GM19372 (cell line): Measurements from ENCODE around the gene ZDHHC12.

Experiments
- ATAC-seq: cut with Tn5 transposase; IDR thresholded peaks from one replicate; pipeline ENCODE4 v1.9.1; 2021; ENCODE audit warnings: mild to moderate bottlenecking, low read depth, moderate library complexity; ENCODE audit not compliant: unreplicated experiment

ZDHHC12 gene

DNA sequence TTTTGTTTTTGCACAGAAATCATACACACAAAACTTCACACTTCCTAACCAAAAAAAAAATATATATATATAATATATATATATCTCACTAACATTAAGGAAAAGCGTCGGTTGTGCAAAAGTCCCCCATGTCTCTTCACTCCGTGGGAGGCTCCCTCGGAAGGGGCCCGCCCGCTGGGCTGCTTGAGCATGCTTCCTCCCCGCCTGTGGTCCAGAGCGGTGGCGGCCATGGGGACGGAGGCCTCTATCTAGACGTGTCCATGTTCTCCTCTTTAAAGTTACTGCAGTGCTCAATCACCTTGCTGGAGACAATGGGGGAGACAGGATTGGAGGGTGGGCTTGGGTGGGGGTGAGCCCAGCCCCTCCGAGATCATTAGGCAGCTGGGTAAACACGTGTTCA lies 7.2 kb upstream of the ZDHHC12 start:
- ATAC-seq: no peak

DNA sequence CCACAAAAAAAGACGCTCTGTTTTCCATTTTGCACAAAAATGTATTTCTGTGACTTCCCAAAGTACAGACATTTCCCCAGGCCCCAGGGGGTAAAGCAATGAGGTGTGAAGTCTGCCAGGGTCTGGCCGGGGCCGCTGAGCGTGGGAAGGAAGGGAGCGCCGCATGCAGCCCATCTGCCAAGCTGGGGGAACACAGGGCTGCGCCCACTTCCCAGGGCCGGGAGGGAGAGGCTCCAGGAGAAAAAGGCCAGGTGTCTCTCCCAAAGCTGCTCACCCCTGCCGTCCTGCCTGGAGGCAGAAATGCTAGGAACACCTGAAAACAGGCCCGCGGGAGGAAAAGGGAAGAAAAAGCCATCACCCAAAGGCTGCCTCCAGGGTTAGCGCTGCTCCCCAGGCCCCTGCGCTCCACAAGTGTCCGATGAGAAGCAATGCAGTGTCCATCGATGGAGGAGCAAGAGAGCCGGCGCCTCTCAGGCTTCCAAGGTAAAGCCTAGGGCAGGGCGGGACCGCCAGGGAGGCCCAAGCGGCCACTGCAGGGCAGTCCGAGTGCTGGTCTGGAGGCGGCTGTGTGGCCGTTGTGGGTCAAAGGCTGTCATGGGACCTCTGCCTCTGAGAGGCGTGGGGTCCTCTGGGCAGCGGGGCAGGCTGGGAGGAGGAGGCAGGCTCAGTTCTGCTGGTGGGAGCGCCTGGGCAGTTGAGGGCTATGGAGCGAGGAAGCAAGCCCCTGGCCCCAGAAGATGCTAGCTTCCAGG lies 6.0 kb upstream of the ZDHHC12 start:
- no peak for ATAC-seq

DNA sequence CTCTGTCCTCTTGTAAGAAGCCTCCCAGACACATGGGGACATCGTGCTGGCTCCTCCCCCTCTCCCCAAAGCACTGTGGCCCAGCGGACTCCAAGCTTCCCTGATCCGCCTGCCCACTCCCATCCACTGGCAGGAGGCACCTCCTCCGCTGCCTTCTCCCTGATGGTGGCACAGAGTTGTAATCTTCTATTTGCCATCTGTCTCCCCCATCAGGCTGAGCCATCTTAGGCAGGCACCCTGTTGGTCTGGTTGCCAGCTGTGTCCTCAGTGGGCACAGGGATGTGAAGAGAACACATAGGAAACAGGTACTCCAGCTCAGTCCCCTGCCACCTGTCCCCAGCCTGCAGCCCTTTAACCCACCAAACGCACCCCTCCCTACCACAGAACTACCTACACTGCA lies 5.4 kb upstream of the ZDHHC12 start:
- no peak for ATAC-seq

DNA sequence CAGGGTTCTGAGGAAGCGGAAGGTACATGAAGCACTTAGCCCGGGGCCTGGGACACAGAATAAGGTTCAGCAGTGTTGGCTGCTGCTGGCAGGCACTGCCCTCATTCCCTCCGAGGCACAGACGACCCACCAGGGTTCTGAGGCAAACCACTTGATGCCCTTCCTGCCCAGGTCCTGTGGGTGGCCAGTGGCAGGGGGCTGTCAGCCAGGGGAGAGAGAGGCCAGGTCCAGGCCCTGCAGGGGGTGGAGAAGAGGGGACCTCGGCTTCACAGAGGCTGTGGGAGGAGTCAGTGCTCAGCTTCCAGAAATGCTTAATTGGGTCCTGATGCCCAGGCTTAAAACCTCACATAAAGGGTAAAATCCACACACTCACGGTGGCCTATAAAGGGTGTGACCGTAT lies 4.4 kb upstream of the ZDHHC12 start:
- no peak for ATAC-seq

DNA sequence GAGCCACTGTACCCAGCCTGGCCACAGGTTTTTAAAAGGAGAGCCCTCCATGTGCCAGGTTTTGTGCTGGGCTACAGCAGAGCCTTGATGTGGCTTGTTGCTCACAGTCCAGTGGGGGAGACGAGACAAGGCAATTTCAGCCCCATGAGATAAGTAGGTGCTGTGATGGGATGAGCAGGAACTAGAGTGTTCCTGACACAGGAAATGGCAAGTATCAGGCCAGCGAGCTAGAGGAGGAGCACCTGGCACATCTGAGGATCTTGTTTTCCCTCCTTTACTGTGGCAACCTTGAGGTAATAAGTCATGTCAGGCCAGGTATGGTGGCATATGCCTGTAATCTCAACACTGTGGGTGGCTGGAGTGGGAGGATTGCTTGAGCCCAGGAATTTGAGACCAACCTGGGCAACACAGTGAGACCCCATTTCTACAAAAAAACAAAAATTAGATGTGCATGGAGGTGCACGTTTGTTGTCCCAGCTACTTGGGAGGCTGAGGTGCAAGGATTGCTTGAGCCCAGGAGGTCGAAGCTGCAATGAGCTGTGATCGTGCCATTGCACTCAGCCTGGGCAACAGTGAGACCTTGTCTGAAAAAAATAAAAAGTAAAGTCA lies 3.8 kb upstream of the ZDHHC12 start:
- ATAC-seq: no peak

DNA sequence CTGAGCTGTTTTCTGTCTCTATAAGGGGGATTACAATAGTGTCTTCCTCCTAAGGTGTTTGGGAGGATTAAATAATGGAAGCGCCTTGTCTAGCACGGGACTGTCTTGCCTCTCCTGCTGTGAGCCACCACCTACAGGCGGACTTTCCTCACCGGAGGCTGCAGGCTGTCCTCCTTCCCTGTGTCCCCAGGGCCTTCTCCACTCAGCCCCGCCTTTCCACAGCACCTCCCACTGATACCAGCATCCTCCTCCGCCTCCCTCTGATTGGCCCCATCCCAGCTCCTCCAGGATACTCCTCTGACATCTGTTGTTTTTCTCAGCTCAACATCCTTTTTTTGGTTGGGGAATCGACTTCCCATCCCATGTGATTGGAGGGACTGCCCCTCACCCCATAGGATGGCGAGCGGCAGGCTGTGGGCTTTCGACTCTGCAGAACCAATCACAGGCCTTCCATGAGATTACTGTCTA lies 851 bp upstream of the ZDHHC12 start:
- ATAC-seq: no peak

DNA sequence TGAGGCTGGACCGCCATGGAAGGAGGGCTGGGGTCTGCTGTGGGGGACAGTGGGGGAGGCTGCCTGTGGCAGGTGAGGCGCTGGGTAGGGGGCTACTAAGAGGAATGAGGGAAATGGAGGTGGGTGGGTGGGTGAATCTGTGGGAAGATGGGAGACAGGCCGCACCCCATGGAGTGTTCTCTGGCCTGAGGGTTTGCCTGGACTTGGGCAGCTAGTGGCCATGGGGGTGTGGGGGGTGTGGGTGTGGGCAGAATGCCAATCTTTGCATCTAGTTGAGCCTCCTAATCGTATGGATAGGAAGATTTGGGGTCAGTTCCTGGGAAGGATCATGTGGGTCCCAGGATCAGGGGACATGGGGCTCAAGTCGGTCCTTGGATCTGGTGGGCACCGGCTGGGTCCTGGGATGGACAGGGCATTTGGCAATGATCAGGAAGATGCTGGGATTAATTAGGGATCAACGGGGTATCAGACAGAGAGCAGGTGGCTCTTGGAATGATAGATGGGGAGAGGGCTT lies 518 bp downstream of the ZDHHC12 start:
- no peak for ATAC-seq

DNA sequence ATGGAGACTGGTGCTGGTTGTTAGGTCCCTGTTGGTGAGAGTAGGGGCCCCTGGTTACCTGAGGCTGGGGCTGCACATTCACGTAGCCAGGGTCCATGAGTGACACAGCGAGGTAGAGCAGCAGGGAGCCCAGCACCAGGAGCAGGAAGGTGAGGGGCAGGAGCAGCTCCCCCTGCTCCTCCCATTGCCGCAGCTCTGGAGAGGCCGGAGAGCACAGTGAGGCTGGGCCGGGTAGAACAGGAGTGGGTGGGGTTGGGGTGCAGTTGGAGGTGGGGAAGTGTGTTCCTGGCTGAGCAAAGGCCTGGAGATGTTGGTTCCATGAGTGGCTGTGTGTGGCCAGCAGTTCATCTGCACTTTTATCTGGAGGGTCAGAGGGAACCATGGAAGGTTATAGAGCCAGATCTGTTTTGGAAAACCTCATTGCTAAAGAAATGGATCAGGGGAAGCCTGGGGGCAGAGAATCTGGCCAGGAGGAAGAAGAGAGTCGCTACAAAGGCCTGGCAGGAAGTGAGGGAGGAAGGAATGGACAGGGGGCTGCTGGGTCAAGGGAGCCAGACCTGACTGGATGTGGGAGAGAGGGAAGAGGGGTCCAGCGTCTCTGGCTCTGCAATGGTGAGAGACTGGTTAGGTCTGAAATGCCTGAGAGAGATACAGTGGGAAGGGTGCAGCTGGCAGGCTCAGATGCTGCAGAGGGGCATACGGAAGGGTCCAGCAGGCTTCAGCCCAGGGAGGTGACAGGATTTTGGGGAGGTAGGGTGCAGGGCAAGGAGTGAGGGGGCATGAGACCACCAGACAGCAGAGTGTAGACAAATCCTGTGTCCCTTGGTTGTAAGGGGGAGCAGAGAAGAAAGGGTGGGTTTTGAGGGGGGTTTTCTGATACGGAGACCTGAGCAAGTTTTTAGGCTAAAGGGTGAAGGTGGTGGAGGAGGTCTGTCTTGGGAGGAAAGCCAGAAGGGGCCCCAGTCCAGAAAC lies 1.3 kb downstream of the ZDHHC12 start:
- ATAC-seq: no peak

DNA sequence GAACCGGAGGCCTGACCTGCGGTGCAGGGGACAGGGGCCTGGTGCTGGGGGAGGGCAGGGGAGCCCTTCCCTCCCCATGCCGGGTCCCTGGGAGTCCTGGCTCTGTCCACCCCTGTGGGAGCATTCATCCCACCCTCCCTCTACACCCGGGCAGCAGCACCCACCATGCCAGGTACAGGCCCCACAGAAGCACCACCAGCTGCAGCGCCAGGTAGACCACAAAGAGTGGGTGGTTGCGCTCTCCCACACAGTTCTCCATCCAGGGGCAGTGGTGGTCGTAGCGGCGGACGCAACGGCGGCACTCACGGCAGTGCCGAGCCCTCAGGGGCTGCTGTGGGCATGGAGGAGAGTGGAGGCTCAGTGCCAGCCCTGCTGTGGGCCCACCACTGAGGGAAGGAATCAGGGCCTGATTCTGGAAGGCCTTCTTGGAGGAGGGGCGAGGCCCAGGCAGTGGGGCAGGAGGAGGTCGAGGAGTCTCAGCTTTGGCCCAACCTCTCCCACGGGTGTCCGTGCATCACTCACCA lies 2.4 kb downstream of the ZDHHC12 start:
- no peak for ATAC-seq

DNA sequence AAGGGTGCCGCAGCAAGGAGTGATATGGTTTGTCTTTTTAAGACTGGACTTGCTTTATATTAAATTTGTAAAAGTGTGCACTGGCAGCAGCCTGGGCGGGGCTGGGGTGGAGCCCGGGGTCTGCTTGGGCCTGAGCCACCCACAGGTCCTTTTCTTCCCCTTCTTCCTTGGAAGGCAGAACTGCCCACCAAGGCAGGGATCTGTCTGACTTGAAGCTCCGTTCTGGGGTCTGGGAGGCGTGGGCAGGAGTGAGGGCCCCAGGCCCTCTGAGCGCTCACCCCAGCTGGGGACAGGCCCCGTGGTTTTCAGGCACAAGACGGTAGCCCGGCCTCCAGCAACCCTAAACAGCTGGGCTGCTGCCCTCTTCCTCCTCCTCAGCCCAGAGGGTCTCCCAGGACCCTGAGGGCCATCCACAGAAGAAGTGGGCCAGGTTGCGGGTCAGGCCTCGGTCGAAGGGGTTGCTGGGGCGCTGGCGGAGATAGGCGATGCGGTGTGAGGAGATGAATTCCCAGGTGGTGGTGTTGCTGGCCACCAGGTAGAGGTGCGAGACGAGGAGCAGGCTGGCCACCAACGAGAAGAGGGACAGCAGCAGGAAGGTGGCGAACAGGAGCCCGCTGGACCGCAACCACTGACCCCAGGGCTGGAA lies 3.0 kb downstream of the ZDHHC12 start:
- no peak for ATAC-seq

DNA sequence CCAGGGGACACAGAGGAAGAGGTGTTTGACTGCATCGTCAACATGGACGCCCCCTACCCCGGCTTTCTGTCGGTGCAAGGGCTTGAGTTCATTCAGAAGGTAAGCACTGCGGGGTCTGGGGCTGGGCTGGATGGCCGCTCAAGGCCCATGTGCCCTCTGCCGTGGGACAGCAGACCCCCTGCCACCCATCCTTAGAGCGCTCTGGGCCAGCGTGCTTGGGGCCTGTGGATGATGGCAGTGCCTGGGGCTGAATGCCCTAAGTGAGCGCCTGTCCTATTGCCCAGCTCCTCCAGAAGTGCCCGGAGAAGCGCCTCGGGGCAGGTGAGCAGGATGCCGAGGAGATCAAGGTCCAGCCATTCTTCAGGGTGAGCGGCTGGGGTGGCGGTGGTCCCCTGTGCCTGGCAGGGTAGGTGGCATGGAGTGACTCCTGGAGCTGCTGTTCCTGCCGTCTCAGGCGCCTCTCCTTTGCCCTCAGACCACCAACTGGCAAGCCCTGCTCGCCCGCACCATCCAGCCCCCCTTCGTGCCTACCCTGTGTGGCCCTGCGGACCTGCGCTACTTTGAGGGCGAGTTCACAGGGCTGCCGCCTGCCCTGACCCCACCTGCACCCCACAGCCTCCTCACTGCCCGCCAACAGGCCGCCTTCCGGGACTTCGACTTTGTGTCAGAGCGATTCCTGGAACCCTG lies 3.9 kb downstream of the ZDHHC12 start:
- no peak for ATAC-seq

DNA sequence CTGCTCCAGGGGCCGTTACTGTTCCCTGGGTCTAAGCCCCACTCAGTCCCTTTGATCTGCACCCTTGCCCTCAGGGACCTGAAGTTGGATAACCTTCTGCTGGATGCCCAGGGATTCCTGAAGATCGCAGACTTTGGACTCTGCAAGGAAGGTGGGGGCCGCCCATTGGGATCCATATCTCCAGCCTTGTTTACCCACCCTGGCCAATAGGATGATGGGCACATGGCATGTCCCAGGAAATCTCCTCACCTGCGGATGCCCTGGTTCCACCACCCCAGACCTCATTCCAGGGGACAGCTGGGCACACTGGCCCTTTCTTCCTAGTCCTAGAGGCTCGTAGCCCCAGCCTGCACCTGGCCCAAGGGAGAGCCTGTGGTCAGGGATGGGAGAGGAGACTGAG lies 5.5 kb downstream of the ZDHHC12 start:
- ATAC-seq: no peak

DNA sequence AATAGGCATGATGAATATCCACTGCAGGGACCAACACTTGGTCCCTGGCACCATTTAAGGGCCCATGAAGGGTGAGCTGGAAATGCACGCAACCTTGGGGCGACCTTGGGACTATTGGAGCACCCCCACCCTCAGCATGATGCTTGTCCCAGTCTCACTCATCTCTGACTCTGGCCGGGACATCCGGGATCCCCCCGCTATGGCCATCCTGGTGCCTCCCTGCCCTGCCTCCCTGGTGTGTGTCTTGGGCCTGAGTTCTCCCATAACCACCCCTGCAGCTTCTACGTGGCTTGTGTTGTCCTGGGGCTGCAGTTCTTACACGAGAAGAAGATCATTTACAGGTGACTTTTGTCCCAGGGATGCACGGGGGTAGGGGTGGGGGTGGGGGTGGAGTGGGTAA lies 5.9 kb downstream of the ZDHHC12 start:
- ATAC-seq: no peak

DNA sequence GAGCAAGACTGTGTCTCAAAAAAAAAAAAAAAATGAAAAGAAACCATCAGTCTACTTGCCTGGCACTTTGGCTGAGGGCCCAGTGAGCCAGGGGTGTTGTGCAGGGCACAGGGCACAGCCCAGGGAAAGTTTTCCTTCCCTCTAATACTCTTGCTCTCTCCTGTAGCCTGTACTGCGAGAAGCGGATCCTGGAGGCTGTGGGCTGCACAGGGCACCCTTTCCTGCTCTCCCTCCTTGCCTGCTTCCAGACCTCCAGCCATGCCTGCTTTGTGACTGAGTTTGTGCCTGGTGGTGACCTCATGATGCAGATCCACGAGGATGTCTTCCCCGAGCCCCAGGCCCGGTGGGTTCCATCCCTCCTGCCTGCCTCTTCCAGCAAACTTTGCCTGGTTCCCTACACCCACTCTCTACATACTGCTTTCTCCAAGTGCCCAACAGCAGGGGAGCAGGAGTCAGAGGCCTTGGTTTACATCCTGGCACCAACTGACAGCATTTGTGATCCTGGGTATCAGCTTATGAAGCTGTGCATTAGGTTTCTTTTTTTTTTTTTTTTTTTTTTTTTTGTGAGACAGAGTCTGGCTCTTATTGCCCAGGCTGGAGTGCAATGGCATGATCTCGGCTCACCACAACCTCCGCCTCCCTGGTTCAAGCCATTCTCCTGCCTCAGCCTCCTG lies 7.2 kb downstream of the ZDHHC12 start:
- no peak for ATAC-seq

DNA sequence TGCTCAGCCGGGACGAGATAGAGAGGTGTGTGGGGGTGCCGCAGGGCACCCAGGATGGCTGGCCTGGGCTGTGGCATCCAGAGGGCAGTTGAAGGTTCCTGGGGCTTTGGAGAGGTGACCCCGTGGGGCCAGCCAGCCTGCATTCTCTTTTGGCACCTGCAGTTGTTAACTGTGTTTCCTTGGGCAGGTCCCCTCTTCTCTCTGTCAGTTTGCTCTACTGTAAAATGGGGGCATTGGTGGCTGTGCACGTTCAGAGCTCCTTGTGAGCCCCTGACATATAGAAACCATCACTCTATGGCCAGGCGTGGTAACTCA lies 8.5 kb downstream of the ZDHHC12 start:
- no peak for ATAC-seq

DNA sequence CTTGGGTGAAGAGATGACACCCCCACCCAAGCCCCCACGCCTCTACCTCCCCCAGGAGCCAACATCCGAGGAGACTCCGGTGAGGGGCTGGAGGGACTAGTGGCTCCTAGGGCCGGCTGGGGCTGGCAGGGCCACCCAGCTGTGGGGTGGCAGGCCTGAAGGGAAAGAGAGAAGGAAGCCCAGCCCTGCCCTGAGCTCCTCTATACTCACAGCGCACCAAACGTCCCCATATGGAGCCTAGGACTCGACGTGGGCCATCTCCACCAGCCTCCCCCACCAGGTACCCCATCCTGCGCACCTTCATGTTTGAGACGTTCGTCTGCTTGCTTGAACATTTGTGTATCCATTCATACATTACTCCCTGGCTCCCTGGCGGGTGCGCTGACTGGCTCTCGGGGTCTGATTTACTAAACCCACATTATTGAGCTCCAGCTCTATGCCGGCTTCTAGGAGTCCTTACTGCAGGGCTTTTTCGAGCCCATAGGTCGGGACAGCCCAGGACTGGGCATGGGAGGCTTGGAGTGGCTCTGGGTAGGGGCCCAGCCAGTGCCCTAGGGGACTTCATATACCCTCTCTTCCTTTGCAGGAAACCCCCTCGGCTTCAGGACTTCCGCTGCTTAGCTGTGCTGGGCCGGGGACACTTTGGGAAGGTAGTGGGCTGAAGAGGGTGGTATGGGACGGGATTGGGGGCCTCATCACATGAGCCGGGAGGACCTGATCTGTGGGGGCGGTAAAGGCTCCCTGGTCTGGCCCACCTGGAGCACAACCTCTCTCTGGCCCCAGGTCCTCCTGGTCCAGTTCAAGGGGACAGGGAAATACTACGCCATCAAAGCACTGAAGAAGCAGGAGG lies 9.1 kb downstream of the ZDHHC12 start:
- ATAC-seq: no peak

DNA sequence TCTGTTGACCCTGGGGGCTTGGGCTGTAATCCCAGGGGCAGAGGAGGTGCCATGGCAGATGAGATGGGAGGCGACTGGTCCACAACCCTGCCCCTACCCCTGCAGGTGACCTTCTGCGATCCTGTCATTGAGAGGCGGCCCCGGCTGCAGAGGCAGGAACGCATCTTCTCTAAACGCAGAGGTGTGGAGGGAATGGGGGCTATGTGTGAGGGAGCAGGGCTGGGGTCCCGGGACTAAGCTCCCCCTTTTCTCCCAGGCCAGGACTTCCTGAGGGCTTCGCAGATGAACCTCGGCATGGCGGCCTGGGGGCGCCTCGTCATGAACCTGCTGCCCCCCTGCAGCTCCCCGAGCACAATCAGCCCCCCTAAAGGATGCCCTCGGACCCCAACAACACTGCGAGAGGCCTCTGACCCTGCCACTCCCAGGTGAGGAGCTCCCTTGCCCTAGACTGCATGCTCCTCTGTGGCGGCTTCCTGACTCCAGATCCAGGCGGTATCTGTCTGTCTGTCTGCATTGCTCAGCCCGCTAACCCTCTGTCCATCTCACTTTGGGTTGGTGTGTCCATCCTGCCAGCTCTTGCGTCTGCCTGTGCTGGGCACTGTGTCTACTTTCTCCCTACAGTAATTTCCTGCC lies 9.9 kb downstream of the ZDHHC12 start:
- no peak for ATAC-seq

DNA sequence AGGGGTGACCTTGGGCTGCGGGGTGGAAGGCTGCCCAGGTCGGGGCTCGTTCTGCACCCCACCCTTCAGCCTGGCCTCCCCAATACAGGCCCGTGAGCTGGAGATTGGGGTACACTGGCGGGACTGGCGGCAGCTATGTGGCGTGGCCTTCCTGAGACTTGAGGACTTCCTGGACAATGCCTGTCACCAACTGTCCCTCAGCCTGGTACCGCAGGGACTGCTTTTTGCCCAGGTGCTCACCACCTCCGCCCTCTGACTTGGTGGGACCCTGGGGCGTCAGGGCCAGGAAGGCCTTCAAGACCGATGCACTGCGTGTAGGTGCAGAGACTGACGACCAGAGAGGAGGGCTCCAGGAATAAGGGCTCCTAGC lies 10.5 kb downstream of the ZDHHC12 start:
- ATAC-seq: no peak
